Posterior vena cava (tissue), 2 donors: Measurements from ENCODE around the gene CDHR2. TPM values are rescaled to one million over a fixed set of nuclear protein-coding genes. Genes with fewer than 3 reads are reported as not detected.
A peak's percentile ranks its signal among the peaks of the same experiment; 100 is the strongest.

Experiments used
- DNase-seq: peaks from one replicate; pipeline ENCODE4 v3.0.0-alpha.2; 2020; ENCODE audit warnings: low spot score
- intact Hi-C, 2 donors: fragments of 100-400 bp; cut with DNase I; formaldehyde crosslinking; loops; one replicate each; pipeline versions ENCODE4 v1.14.1 to v1.14.2; 2022 to 2023
- microRNA-seq, 2 donors: library from miRNA; unstranded; fragments of <30 nt; microRNA quantifications; one replicate each; pipeline ENCODE4 v1.2.0, GENCODE V29; 2020 to 2021; ENCODE audit warnings: borderline microRNAs expressed in 2 of 2
- total RNA-seq, 2 donors: library from RNA; stranded (reverse); fragmentation: NEBNext Ultra II Directional; extraction: Animal tissue kit (Norgen Biotek cat#: 25700); gene quantifications; one replicate each; pipeline ENCODE4 v1.2.1, GENCODE V29; 2021
- donor health status: DM: yes; HTN: yes; CAD: no.
- donor health status: DM: yes; HTN: yes; CAD: no.

CDHR2 gene
- total RNA-seq, 2 donors from 2014 or later = 0.14 TPM; not detected in 1

DNA sequence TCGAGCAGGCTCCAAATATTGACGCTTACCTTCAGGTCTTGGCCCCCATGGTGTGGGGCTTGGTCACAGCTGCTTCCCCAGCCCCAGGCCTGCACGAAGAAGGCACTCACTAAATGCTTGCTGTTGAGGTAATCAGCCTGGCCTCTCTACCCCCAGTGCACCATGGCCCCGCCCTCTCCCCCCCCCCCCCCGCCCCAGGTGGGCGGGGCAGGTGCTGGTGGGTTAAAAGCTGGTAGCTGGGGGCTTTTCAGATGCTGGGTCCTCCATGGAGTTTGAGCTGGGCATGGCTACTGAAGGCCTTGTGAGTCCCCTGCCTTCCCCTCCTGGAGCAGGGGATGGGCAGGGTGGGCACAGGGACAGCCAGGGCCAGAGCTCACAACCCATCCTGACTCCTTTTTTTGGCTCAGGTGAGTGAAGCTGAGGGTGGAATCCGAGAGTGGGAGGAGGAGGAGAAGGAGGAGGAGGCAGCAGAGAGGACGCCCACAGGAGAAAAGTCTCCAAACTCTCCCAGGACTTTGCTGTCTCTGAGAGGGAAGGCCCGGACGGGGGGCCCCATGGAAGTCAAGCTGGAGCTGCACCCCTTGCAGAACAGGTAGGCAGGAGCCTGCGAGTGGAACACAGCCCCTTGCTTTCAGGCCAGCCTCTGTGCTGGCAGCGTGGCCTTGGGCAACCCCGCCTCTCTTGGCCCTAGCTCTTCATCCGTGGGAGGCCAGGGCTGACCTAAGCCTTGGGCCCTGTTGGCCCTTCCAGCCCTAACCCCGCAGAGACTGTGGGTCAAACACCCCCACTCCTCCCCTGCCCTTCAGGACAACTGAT, 93.7 kb downstream of the CDHR2 start:
- DNase-seq = no peak
- intact Hi-C loops = no loop called here

DNA sequence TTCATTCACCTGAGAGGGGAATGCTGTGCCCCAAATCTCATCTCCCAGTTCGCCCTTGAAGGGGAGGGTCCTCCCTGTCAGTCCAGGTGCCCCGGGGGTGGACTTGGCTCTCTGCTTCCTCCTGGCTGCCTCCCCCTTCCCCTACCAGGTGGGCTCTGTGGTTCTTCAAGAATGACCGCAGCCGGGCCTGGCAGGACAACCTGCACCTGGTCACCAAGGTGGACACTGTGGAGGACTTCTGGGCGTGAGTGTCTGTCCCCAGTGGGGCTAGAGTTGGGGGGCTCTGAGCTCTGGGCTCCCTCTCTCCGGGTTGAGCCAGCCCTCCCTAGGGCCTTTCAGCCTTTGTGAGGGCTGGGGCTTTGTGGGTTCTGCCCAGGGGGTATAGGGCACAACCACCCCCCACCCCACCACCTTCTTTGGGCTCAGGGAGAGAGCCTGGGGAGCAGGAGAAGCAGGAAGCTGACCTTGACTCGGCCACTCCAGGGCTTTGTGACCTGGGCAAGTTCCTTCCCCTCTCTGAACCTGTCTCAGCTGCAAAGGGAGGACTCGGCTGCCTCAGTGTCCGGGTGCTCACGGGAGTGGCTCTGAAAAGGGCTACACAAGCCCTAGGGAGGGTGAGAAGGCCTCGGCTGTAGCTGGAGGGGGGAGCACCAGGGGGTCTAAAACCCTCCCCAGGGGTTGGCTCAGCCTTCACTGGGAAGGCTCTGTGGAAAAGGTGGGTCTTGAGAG, 94.5 kb downstream of the CDHR2 start:
- DNase-seq = peak; percentile 73
- intact Hi-C loops = no loop called here

DNA sequence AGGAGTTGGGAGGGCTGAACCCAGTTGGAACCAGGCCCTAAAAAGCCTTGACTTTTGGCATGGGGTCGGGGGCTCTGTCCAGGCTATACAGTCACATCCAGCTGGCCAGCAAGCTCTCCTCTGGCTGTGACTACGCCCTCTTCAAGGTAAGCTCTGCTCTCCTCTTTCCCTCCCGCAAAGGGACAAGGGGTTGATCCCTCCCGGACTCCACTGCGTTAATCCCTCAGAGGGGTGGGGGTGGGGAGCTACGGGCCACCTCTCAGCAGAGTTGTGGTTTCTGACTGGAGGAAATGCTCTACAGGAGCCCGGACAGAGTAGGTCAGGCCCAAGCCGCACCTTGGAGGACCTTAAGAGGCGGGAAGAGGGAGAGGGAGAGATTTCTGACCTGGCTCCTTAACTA, 95.2 kb downstream of the CDHR2 start:
- no peak for DNase-seq
- intact Hi-C loops = no loop called here

DNA sequence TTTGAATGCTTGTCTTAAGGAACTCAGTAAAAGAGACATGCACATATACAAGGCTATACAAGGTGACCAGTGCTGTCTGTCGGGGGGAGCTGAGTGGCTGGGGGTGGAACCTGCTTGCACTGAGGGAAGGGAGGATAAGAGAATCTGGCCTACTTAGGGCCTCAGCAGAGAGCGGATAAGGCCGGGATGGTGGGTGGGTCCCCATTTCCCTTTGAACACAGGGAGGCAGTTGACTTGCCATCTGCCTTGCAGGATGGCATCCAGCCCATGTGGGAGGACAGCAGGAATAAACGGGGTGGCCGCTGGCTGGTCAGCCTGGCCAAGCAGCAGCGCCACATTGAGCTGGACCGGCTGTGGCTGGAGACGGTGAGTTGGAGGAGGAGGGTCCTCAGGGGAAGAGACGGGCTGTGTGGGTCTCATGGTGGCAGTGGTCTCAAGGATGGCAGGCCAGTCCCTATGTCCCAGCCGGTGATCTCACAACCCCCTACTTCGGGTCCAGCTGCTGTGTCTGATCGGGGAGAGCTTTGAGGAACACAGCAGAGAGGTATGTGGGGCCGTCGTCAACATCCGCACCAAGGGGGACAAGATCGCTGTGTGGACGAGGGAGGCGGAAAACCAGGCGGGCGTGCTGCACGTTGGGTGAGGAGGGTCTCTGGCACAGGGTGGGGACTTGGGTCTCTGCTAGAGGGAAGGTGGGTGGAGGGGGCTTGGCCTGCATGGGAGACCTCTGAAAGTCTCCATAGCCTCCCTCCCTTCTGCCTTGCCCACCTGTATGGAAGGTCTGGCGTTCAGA, 95.9 kb downstream of the CDHR2 start:
- DNase-seq = no peak
- intact Hi-C loops = no loop called here

Small RNA genes within 50 kb of the gene (microRNA-seq; reads per million reads assigned to microRNA genes)
- 0 reads per million in 2 donors for gene MIR4281

Other genes with a start within 250 kb of the CDHR2 start
- gene KIAA1191, start 187.6 kb upstream of the CDHR2 start, total RNA-seq = 10 to 100 TPM; 80.9 to 90.2 TPM
- 10 to 100 TPM; 12.4 to 15.2 TPM for gene ARL10, start 183.9 kb upstream of the CDHR2 start, total RNA-seq
- gene NOP16, start 160.7 kb upstream of the CDHR2 start, total RNA-seq = 10 to 100 TPM; 17.5 to 18.1 TPM
- gene HIGD2A, start 160.6 kb upstream of the CDHR2 start, total RNA-seq = 10 to 100 TPM; 66.9 to 90.4 TPM
- gene CLTB, start 132.8 kb upstream of the CDHR2 start, total RNA-seq = 100 to 1,000 TPM; 147 to 179 TPM
- 10 to 100 TPM; 27.3 to 27.7 TPM for gene FAF2, start 101.0 kb upstream of the CDHR2 start, total RNA-seq
- 10 to 100 TPM; 16.2 to 16.6 TPM for gene RNF44, start 11.9 kb upstream of the CDHR2 start, total RNA-seq
- 1 to 10 TPM in 1 of 2 donors, under 1 TPM in 1; 0.37 to 1.1 TPM for gene GPRIN1, start 60.8 kb downstream of the CDHR2 start, total RNA-seq
- not detected for gene SNCB, start 81.2 kb downstream of the CDHR2 start, total RNA-seq
- not detected for gene EIF4E1B, start 81.3 kb downstream of the CDHR2 start, total RNA-seq
- gene TSPAN17, start 98.1 kb downstream of the CDHR2 start, total RNA-seq = 10 to 100 TPM; 15.7 to 18.5 TPM